ENCODE data around the gene OXNAD1.

GRCh38 chr3:16255326-16255725, 9.7 kb upstream of the OXNAD1 start:
- no peak for TF ChIP-seq EZH2 (IDR thresholded peaks at IDR 0.05)
- no peak for TF ChIP-seq POLR2AphosphoS5 (IDR thresholded peaks at IDR 0.05; ENCODE audit: borderline replicate concordance, low read depth, low read length)

Data from SK-N-MC (cell line).